ENCODE measurements around the gene C1D.

GRCh38 chr2:68024450-68024849 lies 38.4 kb downstream of the C1D start:
- TF ChIP-seq POLR2A (IDR thresholded peaks at IDR 0.05; ENCODE audit: extremely low read depth, insufficient read length): no peak
- no peak for TF ChIP-seq CTCF (IDR thresholded peaks at IDR 0.05; ENCODE audit: low read depth, low read length)
- TF ChIP-seq, protein P1, sequence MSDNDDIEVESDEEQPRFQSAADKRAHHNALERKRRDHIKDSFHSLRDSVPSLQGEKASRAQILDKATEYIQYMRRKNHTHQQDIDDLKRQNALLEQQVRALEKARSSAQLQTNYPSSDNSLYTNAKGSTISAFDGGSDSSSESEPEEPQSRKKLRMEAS (IDR thresholded peaks at IDR 0.05; ENCODE audit: low read depth, low read length): no peak
